Measurements from ENCODE around the gene PCDH9. TPM values are rescaled to one million over a fixed set of nuclear protein-coding genes. Genes with fewer than 3 reads are reported as not detected.

PCDH9 gene
- total and polyA plus RNA-seq, 10 of the 15 experiments (the other 5 are each of a cell fraction or from before 2014, with no cell fraction given): 0.02 to 2.3 (median 0.05) TPM; not detected in 1

- POLR2A ChIA-PET: no interaction called here
- Histone ChIP-seq H3K79me2 (ENCODE audit: control insufficient read depth, insufficient read depth, low read length) (no peaks in the 10 kb centered on the region), H3K27ac (ENCODE audit: control insufficient read depth, insufficient read depth) (no peak overlapping the region), H2AFZ (ENCODE audit: control insufficient read depth, low read depth, low read length) (no peak overlapping the region), H3K9ac (ENCODE audit: control insufficient read depth, insufficient read depth, low read length) (no peak overlapping the region), H3K27me3 (replicated peaks in 1 of 2; ENCODE audit: control insufficient read depth in 2 of 2, insufficient read depth in 2 of 2, low read length in 1 of 2) (no peaks in the 10 kb centered on the region), H3K9me3 (replicated peaks; ENCODE audit: control insufficient read depth, insufficient read depth, low read length) (no peaks in the 10 kb centered on the region), H3K4me1 (ENCODE audit: control insufficient read depth, insufficient read depth, low read length) (no peaks in the 10 kb centered on the region), H3K36me3 (ENCODE audit: control insufficient read depth in 2 of 2, insufficient read depth in 2 of 2, low read length in 1 of 2) (no peaks in the 10 kb centered on the region), H3K4me2 (ENCODE audit: control insufficient read depth, insufficient read depth) (no peak overlapping the region), H4K20me1 (ENCODE audit: control insufficient read depth, insufficient read depth) (no peaks in the 10 kb centered on the region), H3K4me3 (no peak overlapping the region)
- ATAC-seq: no peak
- RAD21 ChIA-PET (ENCODE audit: unreplicated experiment): no interaction called here
- DNase-seq (ENCODE audit: low read depth, low spot score): no peak
- BruUV-seq (replicated peaks): no TSS peak
- no peak for FAIRE-seq
- 0% methylated on average over 4 of the region's 4 CpGs for WGBS (ENCODE audit: insufficient coverage, insufficient replicate concordance, low lambda C conversion rate, missing lambda C conversion rate)
- intact Hi-C loops (cut with micrococcal nuclease; ENCODE audit: unreplicated experiment) (no loop called here), in situ Hi-C loops (cut with MboI) (no loop called here)
- SMC1A ChIA-PET (ENCODE audit: uncharacterized antibody, unreplicated experiment): no interaction called here
- CTCF ChIA-PET: interaction anchor here (0.6 kb wide), 1 partner anchor 1405 kb away, joined by 3 read pairs; no protein-coding TSS in a partner anchor
- TF ChIP-seq RCOR1 (conservative IDR thresholded peaks at IDR 0.05; ENCODE audit: low read depth, low read length) (no peak), EP300 (IDR thresholded peaks at IDR 0.05; ENCODE audit: borderline replicate concordance in 1 of 2, control insufficient read depth in 1 of 2, low read depth in 2 of 2, low read length in 2 of 2) (no peak), TCF12 (IDR thresholded peaks at IDR 0.05; ENCODE audit: low read depth, low read length) (no peak), CHD2 (IDR thresholded peaks at IDR 0.05; ENCODE audit: borderline replicate concordance, low read depth, low read length) (no peak), NR2C1 (IDR thresholded peaks at IDR 0.05) (no peak), EED (IDR thresholded peaks at IDR 0.05; ENCODE audit: low read depth) (no peak), SUPT20H (IDR thresholded peaks at IDR 0.05; ENCODE audit: borderline replicate concordance, control insufficient read depth, low read depth, low read length) (no peak), BMI1 (IDR thresholded peaks at IDR 0.05; ENCODE audit: borderline replicate concordance) (no peak), POLR2AphosphoS2 (IDR thresholded peaks at IDR 0.05; ENCODE audit: low read depth, low read length) (no peak), TCF7 (IDR thresholded peaks at IDR 0.05; ENCODE audit: borderline replicate concordance) (no peak), IRF5 (IDR thresholded peaks at IDR 0.05; ENCODE audit: borderline replicate concordance) (no peak), ASH2L (IDR thresholded peaks at IDR 0.05; ENCODE audit: borderline replicate concordance, low read depth) (no peak), MYB (IDR thresholded peaks at IDR 0.05; ENCODE audit: borderline replicate concordance, low read depth, low read length) (no peak), NFIC (IDR thresholded peaks at IDR 0.05; ENCODE audit: low read depth, low read length) (no peak), ATF3 (IDR thresholded peaks at IDR 0.05; ENCODE audit: borderline replicate concordance, extremely low read depth, low read depth, low read length) (no peak)
- TF ChIP-seq, protein P1, sequence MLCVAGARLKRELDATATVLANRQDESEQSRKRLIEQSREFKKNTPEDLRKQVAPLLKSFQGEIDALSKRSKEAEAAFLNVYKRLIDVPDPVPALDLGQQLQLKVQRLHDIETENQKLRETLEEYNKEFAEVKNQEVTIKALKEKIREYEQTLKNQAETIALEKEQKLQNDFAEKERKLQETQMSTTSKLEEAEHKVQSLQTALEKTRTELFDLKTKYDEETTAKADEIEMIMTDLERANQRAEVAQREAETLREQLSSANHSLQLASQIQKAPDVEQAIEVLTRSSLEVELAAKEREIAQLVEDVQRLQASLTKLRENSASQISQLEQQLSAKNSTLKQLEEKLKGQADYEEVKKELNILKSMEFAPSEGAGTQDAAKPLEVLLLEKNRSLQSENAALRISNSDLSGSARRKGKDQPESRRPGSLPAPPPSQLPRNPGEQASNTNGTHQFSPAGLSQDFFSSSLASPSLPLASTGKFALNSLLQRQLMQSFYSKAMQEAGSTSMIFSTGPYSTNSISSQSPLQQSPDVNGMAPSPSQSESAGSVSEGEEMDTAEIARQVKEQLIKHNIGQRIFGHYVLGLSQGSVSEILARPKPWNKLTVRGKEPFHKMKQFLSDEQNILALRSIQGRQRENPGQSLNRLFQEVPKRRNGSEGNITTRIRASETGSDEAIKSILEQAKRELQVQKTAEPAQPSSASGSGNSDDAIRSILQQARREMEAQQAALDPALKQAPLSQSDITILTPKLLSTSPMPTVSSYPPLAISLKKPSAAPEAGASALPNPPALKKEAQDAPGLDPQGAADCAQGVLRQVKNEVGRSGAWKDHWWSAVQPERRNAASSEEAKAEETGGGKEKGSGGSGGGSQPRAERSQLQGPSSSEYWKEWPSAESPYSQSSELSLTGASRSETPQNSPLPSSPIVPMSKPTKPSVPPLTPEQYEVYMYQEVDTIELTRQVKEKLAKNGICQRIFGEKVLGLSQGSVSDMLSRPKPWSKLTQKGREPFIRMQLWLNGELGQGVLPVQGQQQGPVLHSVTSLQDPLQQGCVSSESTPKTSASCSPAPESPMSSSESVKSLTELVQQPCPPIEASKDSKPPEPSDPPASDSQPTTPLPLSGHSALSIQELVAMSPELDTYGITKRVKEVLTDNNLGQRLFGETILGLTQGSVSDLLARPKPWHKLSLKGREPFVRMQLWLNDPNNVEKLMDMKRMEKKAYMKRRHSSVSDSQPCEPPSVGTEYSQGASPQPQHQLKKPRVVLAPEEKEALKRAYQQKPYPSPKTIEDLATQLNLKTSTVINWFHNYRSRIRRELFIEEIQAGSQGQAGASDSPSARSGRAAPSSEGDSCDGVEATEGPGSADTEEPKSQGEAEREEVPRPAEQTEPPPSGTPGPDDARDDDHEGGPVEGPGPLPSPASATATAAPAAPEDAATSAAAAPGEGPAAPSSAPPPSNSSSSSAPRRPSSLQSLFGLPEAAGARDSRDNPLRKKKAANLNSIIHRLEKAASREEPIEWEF (IDR thresholded peaks at IDR 0.05; ENCODE audit: insufficient replicate concordance, low read depth, low read length): no peak
Observed at GRCh38 chr13:66446413-66446812, 783.7 kb downstream of the PCDH9 start.
